ENCODE data around the gene ZNF236. TPM values are rescaled to one million over a fixed set of nuclear protein-coding genes. Genes with fewer than 3 reads are reported as not detected.

ZNF236 gene
- total and polyA plus RNA-seq, 10 of the 15 experiments (the other 5 are each of a cell fraction or from before 2014, with no cell fraction given), result 1.0 to 14.4 (median 5.9) TPM

DNA sequence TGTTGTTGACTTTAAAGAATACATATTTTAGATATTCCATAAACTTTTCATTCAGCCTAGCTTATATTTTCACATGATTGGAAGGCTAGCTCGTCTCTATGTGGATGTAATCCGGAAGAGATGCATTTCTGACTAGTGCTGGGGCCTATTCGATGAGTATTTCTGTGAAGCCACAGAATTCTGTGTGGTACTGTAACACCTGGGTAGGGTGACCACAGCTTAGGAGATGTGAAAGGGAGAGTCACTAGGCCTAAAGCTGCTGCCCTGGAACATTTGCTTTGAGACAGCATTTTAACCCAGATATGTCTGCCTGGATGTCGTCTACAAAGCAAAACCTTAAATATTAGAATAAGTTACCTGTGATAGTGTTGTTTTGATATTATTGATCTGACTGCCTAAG lies 83.5 kb downstream of the ZNF236 start:
- no peak overlapping the region for H2AFZ ChIP-seq (ENCODE audit: control insufficient read depth, low read depth, low read length)
- no TSS peak for BruUV-seq (replicated peaks)
- ATAC-seq (no peak), FAIRE-seq (no peak), DNase-seq (ENCODE audit: low read depth, low spot score) (no peak)
- TF ChIP-seq, protein P1, sequence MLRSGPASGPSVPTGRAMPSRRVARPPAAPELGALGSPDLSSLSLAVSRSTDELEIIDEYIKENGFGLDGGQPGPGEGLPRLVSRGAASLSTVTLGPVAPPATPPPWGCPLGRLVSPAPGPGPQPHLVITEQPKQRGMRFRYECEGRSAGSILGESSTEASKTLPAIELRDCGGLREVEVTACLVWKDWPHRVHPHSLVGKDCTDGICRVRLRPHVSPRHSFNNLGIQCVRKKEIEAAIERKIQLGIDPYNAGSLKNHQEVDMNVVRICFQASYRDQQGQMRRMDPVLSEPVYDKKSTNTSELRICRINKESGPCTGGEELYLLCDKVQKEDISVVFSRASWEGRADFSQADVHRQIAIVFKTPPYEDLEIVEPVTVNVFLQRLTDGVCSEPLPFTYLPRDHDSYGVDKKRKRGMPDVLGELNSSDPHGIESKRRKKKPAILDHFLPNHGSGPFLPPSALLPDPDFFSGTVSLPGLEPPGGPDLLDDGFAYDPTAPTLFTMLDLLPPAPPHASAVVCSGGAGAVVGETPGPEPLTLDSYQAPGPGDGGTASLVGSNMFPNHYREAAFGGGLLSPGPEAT (IDR thresholded peaks at IDR 0.05; ENCODE audit: low read depth), result no peak
- TF ChIP-seq PRDM15 (CRISPR knock-in tag; IDR thresholded peaks at IDR 0.05) (no peak), RB1 (IDR thresholded peaks at IDR 0.05; ENCODE audit: borderline replicate concordance) (no peak), ZSCAN29 (IDR thresholded peaks at IDR 0.05) (no peak)
- TF ChIP-seq, protein P2, sequence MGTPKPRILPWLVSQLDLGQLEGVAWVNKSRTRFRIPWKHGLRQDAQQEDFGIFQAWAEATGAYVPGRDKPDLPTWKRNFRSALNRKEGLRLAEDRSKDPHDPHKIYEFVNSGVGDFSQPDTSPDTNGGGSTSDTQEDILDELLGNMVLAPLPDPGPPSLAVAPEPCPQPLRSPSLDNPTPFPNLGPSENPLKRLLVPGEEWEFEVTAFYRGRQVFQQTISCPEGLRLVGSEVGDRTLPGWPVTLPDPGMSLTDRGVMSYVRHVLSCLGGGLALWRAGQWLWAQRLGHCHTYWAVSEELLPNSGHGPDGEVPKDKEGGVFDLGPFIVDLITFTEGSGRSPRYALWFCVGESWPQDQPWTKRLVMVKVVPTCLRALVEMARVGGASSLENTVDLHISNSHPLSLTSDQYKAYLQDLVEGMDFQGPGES (IDR thresholded peaks at IDR 0.05), result no peak
- TF ChIP-seq, protein P3, sequence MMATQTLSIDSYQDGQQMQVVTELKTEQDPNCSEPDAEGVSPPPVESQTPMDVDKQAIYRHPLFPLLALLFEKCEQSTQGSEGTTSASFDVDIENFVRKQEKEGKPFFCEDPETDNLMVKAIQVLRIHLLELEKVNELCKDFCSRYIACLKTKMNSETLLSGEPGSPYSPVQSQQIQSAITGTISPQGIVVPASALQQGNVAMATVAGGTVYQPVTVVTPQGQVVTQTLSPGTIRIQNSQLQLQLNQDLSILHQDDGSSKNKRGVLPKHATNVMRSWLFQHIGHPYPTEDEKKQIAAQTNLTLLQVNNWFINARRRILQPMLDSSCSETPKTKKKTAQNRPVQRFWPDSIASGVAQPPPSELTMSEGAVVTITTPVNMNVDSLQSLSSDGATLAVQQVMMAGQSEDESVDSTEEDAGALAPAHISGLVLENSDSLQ (IDR thresholded peaks at IDR 0.05), result no peak
- H3K9me3 ChIP-seq (replicated peaks; ENCODE audit: control insufficient read depth, insufficient read depth, low read length), result no peaks in the 10 kb centered on the region
- H3K79me2 ChIP-seq (ENCODE audit: control insufficient read depth, insufficient read depth, low read length), result no peaks in the 10 kb centered on the region
- 98% methylated on average over 4 of the region's 4 CpGs for WGBS (ENCODE audit: insufficient coverage, insufficient replicate concordance, low lambda C conversion rate, missing lambda C conversion rate)
- RAD21 ChIA-PET (ENCODE audit: unreplicated experiment), result interaction anchor here (1.5 kb wide), 1 partner anchor 102 kb away, joined by 5 read pairs; no protein-coding TSS in a partner anchor
- peaks cover 2 to 8% of the 10 kb centered on the region in 2 experiments for H3K36me3 ChIP-seq (ENCODE audit: control insufficient read depth in 2 of 2, insufficient read depth in 2 of 2, low read length in 1 of 2)
- POLR2A ChIA-PET, result no interaction called here
- SMC1A ChIA-PET (ENCODE audit: uncharacterized antibody, unreplicated experiment), result interaction anchor here (1.4 kb wide), 1 partner anchor 76 kb away, joined by 4 read pairs; no protein-coding TSS in a partner anchor
- no peaks in the 10 kb centered on the region for H3K27me3 ChIP-seq (replicated peaks in 1 of 2; ENCODE audit: control insufficient read depth in 2 of 2, insufficient read depth in 2 of 2, low read length in 1 of 2)
- in situ Hi-C loops (cut with MboI), result no loop called here
- no peak overlapping the region for H3K9ac ChIP-seq (ENCODE audit: control insufficient read depth, insufficient read depth, low read length)
- CTCF ChIA-PET, result interaction anchor here (0.9 to 2.2 kb wide), 5 partner anchors 18 to 104 kb away, joined by 3 to 10 read pairs (median 4); no protein-coding TSS in a partner anchor
- H3K4me3 ChIP-seq, result no peak overlapping the region
- H3K4me2 ChIP-seq (ENCODE audit: control insufficient read depth, insufficient read depth), result no peak overlapping the region
- H4K20me1 ChIP-seq (ENCODE audit: control insufficient read depth, insufficient read depth), result no peaks in the 10 kb centered on the region
- H3K4me1 ChIP-seq (ENCODE audit: control insufficient read depth, insufficient read depth, low read length), result no peaks in the 10 kb centered on the region
- H3K27ac ChIP-seq (ENCODE audit: control insufficient read depth, insufficient read depth), result no peak overlapping the region
- intact Hi-C loops (cut with micrococcal nuclease; ENCODE audit: unreplicated experiment), result no loop called here
